Dermis microvascular lymphatic vessel endothelial cell (primary cell): ENCODE data around the gene FAM228B. TPM values are rescaled to one million over a fixed set of nuclear protein-coding genes. Genes with fewer than 3 reads are reported as not detected.
"Not testable (repeated sequence)": the region's sequence is repeated elsewhere in the genome, so short reads cannot be mapped to it uniquely, and the experiment has no call there.

Source experiments
- DNase-seq, 2 donors: peaks; one replicate each; pipeline versions ENCODE4 v3.0.0 to v3.0.0-alpha.2; 2010; ENCODE audit warnings: low read depth in 2 of 2
- total RNA-seq: library from RNA; depleted of rRNA; stranded (reverse); fragments of >200 nt; gene quantifications from 2 replicates; pipeline ENCODE4 v1.2.1, GENCODE V29; 2014

The FAM228B gene
- total RNA-seq: 3.0 and 3.8 TPM in 2 replicates

- DNase-seq: peak; percentile 36 to 91
Measured at GRCh38 chr2:24123195-24123921, at the start of gene FAM228B, which contains the start of gene PFN4. Gene FAM228B, plus strand, starts transcription at chr2:24123469. Its CDS starts 893 bp downstream, at chr2:24124362. Gene PFN4, minus strand, starts transcription at chr2:24123334. Its CDS starts 799 bp downstream, at chr2:24122535.

- no peak for DNase-seq
Measured at GRCh38 chr2:24073816-24074215, 49.5 kb upstream of the FAM228B start.

GRCh38 chr2:24075259-24075658 is 48.0 kb upstream of the FAM228B start:
- DNase-seq: no peak

- DNase-seq: peak; percentile 93 to 97
Measured at GRCh38 chr2:24075915-24076848, 47.1 kb upstream of the FAM228B start, which contains the start of gene SF3B6. Gene SF3B6, minus strand, starts transcription at chr2:24076326. Its CDS starts 97 bp downstream, at chr2:24076229.

- no peak for DNase-seq
Measured at GRCh38 chr2:24076849-24077534, 46.3 kb upstream of the FAM228B start.

- DNase-seq: no peak
Measured at GRCh38 chr2:24077535-24077877, 45.8 kb upstream of the FAM228B start.

- no peak for DNase-seq
Measured at GRCh38 chr2:24077879-24078278, 45.4 kb upstream of the FAM228B start.

- DNase-seq: no peak
Measured at GRCh38 chr2:24080701-24081100, 42.6 kb upstream of the FAM228B start.

- no peak for DNase-seq
Measured at GRCh38 chr2:24082787-24083566, 40.3 kb upstream of the FAM228B start.

- DNase-seq: peak in 1 of 2 donors; percentile 78
Measured at GRCh38 chr2:24083567-24084385, 39.5 kb upstream of the FAM228B start.

GRCh38 chr2:24084386-24085199 is 38.7 kb upstream of the FAM228B start, which contains the start of gene TP53I3:
Gene TP53I3, minus strand, starts transcription at chr2:24084834. Its CDS starts 508 bp downstream, at chr2:24084326.
- DNase-seq: peak; percentile 68 to 93

- no peak for DNase-seq
Measured at GRCh38 chr2:24085200-24085489, 38.1 kb upstream of the FAM228B start.

- DNase-seq: no peak
Measured at GRCh38 chr2:24086241-24086640, 37.0 kb upstream of the FAM228B start.

- no peak for DNase-seq
Measured at GRCh38 chr2:24087032-24087431, 36.2 kb upstream of the FAM228B start.

GRCh38 chr2:24088821-24089359 is 34.4 kb upstream of the FAM228B start:
- no peak for DNase-seq

- not testable (repeated sequence) for DNase-seq
Measured at GRCh38 chr2:24093270-24093669, 30.0 kb upstream of the FAM228B start.

- DNase-seq: not testable (repeated sequence)
Measured at GRCh38 chr2:24095171-24095677, 28.0 kb upstream of the FAM228B start.

- not testable (repeated sequence) for DNase-seq
Measured at GRCh38 chr2:24100732-24101131, 22.5 kb upstream of the FAM228B start.

GRCh38 chr2:24101992-24102391 is 21.3 kb upstream of the FAM228B start:
- no peak for DNase-seq
